C4-2B (cell line): ENCODE measurements around the gene IGDCC3.

Source experiments
- H3K27ac ChIP-seq: fragments of 450-650 bp; 2 replicates; pipeline ENCODE4 v1.5.1; 2017
- ZFX ChIP-seq: fragments of 450-650 bp; IDR thresholded peaks from 2 replicates; pipeline ENCODE4 v1.6.1; 2017
- TF ChIP-seq, protein P1 (sequence below): fragments of 450-650 bp; conservative IDR thresholded peaks from 2 replicates; pipeline ENCODE4 v1.5.1; 2017; ENCODE audit warnings: mild to moderate bottlenecking

IGDCC3 gene

DNA sequence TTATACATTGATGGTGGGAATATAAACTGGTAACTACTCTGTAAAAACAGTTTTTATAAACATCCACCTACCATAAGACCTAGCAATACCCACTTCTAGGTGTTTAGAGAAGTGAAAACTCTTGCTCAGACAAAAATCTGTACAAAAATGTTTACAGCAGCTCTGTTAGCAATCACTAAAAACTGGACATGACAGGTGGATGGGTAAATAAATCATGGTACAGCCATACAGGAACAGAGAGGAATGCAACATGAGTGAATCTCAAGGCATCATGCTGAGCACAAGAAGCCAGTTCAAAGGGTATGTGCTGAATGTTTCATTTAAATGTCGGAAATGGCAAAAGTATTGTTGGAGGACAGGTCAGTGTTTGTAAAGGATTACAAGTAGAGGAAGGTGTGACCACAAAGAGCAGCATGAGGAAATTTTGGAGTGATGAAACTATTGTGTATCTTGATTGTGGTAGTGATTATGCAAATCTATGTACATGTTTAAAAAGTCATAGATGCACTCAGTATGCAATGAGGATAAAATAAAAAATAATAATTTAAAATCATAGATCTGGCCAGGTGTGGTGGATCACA, 84.8 kb downstream of the IGDCC3 start:
- TF ChIP-seq, protein P1, sequence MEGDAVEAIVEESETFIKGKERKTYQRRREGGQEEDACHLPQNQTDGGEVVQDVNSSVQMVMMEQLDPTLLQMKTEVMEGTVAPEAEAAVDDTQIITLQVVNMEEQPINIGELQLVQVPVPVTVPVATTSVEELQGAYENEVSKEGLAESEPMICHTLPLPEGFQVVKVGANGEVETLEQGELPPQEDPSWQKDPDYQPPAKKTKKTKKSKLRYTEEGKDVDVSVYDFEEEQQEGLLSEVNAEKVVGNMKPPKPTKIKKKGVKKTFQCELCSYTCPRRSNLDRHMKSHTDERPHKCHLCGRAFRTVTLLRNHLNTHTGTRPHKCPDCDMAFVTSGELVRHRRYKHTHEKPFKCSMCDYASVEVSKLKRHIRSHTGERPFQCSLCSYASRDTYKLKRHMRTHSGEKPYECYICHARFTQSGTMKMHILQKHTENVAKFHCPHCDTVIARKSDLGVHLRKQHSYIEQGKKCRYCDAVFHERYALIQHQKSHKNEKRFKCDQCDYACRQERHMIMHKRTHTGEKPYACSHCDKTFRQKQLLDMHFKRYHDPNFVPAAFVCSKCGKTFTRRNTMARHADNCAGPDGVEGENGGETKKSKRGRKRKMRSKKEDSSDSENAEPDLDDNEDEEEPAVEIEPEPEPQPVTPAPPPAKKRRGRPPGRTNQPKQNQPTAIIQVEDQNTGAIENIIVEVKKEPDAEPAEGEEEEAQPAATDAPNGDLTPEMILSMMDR, result no peak
- H3K27ac ChIP-seq, result no peak overlapping the region

DNA sequence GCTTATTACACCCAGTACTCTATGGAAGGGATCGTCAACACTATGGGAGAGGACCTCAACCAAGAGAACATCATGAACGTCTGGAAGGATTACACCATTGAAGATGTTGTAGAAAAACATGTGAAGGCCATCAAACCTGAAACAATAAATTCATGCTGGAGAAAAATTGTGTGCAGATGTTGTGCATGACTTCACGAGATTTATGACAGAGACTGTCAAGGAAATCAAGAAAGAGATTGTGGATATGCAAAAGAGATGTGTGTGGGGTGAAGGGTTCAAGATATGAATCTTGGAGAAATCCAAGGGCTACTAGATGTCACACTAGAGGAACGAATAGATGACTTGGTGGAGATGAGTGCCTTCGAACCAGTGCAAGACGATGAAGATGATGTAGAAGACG, 87.6 kb downstream of the IGDCC3 start:
- no peak overlapping the region for H3K27ac ChIP-seq
- TF ChIP-seq, protein P1, result no peak
- no peak for TF ChIP-seq ZFX

DNA sequence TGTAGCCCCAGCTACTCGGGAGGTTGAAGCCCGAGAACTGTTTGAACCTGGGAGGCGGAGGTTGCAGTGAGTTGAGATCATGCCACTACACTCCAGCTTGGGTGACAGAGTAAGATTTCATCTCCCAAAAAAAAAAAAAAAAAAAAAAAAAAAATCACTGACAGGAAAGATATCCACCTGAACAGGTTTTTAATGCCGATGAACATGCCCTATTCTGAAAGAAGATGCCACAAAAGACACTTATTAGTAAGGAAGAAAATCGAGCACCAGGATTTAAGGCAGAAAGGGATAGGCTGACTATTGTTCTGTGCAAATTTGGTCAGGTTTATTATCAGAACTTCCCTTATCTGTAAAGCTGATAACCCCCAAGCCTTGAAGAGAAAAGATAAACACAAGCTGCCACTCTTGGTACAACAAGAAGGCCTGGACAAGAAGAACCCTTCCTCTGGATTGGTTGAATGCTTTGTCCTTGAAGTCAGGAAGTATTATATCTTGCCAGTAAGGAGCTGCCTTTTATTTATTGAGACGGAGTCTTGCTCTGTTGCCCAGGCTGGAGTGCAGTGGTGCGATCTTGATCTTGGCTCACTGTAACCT, 88.4 kb downstream of the IGDCC3 start:
- no peak for TF ChIP-seq ZFX
- TF ChIP-seq, protein P1, result no peak
- H3K27ac ChIP-seq, result no peak overlapping the region

DNA sequence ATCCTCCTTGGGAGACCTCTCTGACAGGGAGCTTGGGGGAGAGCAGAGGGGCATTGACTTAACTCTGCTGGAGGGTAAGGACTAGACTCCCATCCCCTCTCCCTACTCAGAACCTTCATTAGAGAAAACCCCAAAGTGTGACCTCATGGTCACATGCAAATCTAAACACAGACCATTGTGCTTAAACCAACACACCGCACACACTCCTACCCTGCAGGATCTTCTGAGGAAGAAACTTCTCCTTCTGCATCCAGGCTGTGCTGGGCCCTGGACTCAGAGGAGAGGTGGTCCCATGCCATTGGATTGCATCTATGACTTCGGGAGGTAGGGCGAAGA, 90.3 kb downstream of the IGDCC3 start:
- H3K27ac ChIP-seq, result peak overlapping the region; percentile 91
- TF ChIP-seq, protein P1, result no peak
- TF ChIP-seq ZFX, result no peak

DNA sequence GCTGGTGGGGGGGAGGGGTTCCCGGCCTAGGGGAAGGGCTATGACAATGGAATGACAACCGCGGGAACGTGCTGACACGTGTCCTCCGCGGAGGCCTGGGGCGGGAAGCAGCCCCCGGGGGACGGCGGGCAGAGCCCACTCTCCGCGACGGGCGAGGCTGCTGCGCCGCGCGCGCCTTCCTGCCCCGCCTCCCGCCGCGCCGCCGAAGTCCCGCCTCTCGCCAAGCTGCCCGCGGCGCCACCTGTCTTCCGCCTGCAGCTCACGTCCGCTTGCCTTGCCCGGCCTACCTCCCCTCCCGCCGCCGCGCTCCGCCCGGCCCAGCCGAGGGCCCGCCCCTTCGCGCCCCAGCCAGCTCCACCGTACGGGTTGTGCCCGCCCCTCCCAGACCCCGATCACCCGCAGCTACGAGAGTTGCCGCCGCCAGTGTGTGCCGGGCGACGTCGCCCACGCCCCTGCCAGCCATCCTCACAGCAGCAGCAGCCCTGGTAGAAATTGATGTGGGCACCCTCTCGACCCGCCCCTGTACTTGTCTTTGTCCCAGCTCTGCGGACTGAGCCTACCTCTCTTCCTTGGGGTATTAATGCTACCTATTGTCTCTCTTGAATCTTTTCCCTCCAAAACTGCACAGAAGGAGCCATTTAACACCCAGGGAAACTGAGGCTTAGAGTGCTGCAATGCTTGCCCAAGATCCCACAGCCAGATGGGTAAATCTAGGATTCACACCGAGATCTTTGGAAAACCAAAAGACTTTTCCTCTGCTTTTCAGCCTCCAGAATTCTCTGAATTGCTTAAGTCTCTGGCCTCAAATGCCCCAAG, 90.9 kb downstream of the IGDCC3 start, which contains the start of gene PARP16:
Gene PARP16 (minus strand): TSS at position 180 of the 816 bp plus-strand sequence. CDS start 457 bp downstream, outside the sequence.
- TF ChIP-seq, protein P1, result peak; percentile 38
- 0 out of 2 replicates have a peak, but pooled peaks have one; percentile 84 for TF ChIP-seq ZFX
- H3K27ac ChIP-seq, result peak within 1 kb of the TSS; percentile 91

DNA sequence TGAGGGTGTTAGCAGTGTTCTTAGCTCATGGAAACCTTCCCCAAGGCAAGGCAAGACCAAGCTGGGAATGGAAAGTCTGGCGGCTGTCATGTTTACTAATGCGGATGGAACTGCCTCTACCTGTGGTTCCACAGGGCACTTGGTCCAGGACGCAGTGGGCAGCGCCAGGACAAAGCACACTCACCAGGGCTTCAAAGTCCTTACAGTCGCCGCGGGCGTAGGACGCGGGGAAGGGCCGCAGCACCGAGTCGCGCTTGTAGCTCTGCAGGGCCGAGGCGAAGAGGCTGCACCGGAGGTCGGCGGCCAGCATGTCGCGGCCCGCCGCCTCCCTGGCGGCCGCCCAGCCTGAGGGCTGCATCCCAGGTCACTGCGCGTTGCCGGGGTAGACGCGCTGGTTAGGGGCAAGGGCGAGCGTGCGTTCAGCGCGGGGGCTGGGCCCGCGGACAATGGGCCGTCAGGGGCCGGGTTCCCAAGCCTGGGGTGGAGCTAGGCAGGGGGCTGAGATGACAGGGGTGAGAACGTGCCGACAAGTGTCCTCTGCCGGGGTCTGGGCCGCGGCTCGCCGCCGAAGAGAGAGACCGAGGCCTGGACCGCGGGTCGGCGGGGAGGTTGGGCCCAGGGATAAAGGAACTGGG, 91.6 kb downstream of the IGDCC3 start:
- peak overlapping the region; percentile 91 for H3K27ac ChIP-seq
- TF ChIP-seq, protein P1, result no peak
- peak; percentile 95 for TF ChIP-seq ZFX
